Activated T-cell treated with anti-CD3 and anti-CD28 coated beads, Interleukin-2, amount 50 U/mL, for 1 hour (primary cell): ENCODE results near the gene MARK1.
"Not testable (repeated sequence)": the region's sequence is repeated elsewhere in the genome, so short reads cannot be mapped to it uniquely, and the experiment has no call there.

Experiments used
- DNase-seq: peaks from one replicate; pipeline ENCODE4 v3.0.0-alpha.2; 2020

The MARK1 gene

GRCh38 chr1:220631238-220631815 lies 103.4 kb downstream of the MARK1 start:
- DNase-seq = no peak

DNA sequence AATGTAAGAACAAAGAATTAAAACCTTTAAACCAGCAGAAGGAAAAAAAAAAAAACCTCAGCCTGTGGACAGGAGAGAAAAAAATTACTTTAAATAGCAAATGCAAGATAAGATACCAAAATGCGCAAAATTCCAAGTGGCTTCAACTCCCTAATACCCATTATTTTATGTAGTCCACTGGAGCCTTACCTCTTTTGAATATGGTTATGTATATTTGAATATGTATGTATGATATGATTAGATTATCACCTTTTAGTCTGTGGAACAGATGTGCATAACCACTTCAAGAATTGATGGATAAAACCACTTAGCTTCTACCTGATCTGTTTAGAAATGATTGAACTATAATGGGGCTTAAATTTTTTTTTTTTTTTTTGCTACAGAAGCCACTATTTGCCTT lies 109.8 kb downstream of the MARK1 start:
- DNase-seq = no peak

GRCh38 chr1:220642285-220642684 lies 114.3 kb downstream of the MARK1 start:
- DNase-seq = no peak

DNA sequence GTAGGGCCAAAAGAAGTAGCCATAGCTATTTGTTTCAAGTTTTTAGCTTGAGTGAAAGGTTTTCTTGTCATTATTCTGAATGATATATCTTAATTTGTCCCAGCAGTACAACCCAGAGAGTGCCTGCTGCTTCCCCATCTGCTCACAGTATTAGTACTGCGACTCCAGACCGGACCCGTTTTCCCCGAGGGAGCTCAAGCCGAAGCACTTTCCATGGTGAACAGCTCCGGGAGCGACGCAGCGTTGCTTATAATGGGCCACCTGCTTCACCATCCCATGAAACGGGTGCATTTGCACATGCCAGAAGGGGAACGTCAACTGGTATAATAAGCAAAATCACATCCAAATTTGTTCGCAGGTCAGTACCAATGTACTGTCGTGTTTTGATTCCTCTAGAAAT lies 125.1 kb downstream of the MARK1 start:
- DNase-seq = no peak

DNA sequence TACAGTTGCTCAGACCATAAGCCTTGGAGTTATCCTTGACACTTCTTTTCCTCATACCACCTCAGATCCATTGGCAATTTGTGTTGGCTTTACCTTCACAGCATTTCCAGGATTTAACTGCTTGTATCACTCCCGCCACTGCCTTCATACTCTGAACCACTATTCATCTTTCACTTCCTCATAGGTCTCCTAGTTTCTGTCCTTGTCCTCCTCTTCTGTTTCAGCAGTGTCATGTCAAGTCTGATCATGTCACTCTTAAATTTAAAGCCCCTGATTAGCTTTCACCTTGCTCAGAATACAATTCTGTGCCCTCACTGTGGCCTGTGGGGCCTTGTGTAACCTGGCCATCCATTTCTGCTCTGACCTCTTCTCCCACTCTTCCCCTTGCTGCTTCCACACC lies 127.6 kb downstream of the MARK1 start:
- no peak for DNase-seq

GRCh38 chr1:220655961-220656740 lies 128.2 kb downstream of the MARK1 start:
- DNase-seq = no peak

GRCh38 chr1:220666349-220666748 lies 138.4 kb downstream of the MARK1 start:
- no peak for DNase-seq

DNA sequence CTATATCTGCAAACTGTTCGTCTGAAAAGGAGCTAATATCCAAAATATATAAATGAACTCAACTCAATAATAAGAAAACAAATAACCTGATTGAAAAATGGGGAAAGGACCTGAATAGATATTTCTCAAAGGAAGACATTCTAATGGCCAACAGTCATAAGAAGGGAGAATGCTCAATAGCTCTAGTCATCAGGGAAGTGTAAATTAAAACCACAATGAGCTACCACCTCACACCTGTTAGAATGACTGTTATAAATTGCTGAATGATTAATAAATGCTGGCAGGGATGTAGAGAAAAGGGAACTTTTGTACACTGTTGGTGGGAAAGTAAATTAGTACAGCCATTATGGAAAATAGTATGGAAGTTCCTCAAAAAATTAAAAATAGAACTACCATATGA lies 141.1 kb downstream of the MARK1 start:
- no peak for DNase-seq

DNA sequence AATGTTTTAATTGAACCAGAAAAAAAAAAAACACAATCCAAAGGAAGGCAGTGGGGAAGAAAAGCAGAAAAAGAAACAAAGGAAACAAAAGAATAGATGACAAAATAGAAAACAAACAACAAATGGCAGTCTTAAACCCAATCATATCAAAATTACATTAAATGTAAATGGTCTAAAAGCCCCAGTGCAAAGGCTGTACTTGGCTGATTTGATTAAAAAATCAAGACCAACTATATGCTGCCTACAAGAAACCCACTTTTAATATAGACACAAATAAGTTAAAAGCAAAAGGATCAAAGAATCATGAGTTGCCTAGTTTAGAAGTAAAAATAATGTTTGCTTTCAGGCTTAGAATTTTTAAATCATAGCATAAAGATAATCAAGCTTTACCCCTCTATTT lies 142.4 kb downstream of the MARK1 start:
- no peak for DNase-seq

- no peak for DNase-seq
These were observed 146.0 kb downstream of the MARK1 start for GRCh38 chr1:220673921-220674320.

DNA sequence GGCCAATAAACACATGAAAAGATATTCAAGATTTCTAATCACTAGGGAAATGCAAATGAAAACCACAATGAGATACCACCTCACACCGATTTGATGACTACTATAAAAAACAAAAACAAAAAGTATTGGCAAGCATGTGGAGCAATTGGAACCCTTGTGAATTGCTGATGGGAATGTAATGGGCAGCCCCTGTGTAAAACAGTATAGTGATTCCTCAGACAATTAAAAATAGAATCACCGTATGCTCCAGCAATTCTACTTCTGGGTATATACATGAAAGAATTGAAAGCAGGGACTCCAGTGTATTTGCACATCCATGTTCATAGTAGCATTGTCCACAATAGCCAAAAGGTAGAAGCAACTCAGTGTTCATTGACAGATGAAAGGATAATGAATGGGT lies 149.3 kb downstream of the MARK1 start:
- no peak for DNase-seq

DNA sequence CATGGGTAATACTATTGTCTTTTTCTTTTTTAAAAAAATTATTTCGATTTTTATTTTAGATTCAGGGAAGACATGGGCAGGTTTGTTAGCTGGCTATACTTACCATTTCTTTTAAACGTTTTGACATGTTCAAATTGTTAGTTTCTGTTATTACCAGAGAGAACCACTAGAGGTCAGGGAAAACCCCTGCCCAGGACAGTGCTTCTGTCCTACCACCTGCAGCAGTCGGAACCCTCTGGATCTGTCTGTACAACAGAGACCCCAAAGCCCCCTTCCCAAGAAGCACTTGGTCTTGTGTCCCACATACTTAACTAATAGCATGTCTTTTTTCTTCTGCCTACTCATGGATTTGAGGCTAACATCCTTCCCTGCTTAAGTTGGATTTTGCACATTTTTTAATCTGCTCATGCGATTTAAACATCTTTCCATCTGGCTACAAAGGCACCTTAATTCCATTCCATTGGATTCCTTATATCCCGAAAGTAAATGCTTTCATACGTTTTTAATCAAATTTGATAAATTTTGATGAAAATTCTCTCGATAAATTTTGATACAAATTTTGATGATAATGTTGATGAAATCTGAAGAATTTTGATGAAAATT lies 152.2 kb downstream of the MARK1 start:
- no peak for DNase-seq

DNA sequence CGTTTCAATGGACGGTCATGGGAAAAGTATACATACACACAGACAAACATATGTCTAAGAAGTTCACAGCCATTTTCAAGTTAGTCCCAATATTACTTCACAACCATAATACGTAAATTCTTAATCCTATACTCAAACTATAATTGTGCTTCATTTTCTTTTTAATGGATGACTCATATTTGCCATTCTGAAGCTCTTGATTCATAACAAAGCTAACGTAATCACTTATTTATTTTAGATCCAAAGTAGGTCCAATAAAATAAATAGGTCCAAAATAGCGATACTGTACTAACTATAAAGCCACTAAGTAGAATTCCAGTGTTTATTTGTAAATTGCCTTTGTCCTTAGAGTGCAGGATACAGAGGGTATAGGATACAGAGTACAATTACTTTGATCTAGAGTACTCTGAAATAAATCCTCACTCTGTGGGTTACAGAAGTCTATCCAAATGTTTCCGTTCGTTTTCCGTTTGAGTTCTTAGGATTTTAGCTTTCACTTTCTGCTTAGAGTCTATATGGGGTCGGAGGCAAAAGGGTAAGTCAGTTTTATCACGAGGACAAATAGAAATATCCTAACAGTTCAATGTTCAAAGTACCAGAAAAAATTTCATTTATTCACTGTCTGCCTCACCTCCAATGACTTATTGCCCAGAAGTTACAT lies 153.4 kb downstream of the MARK1 start:
- DNase-seq = no peak

- no peak for DNase-seq
These were observed 155.1 kb downstream of the MARK1 start for GRCh38 chr1:220682901-220683576.

GRCh38 chr1:220683716-220684115 lies 155.8 kb downstream of the MARK1 start:
- DNase-seq = not testable (repeated sequence)

DNA sequence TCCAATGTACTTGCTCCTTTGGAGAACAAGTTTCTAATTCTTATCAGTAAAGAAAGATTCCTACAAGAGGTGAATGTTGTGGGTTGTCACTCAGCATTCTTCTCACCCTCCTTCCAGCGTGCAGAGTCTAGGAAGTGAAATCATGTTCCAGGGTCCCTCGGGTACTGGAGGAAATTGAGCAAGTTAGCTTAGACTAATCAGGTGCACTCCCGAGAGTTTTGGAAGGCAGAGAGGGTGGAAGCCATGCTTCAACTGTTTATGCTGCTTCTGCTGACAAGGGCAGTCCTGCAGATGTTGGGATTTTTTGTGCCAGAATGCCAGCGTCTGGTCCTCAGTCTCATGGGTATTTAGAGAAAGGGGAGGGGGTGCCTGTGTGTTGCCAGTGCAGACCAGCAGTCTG lies 157.0 kb downstream of the MARK1 start:
- DNase-seq = no peak

DNA sequence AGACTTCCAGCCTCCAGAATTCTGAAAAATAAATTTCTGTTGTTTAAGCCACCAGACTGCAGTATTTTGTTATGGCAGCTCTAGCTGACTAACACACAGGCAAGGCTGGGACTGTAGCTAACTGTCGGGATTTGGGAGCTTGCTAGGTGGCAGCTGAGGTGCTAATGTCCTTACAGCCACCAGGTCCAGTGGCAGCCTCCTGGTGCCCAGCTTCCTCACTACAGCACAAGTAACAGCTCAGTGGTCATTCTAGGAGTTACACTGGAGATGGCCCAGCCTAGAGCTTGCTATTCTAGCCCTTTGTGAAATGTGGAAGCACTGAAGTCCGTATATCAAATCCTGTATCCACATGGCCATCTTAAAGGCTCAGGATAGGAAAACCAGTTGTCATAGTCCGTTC lies 157.9 kb downstream of the MARK1 start:
- DNase-seq = no peak

GRCh38 chr1:220687809-220688208 lies 159.9 kb downstream of the MARK1 start:
- DNase-seq = no peak

GRCh38 chr1:220689666-220690065 lies 161.7 kb downstream of the MARK1 start:
- no peak for DNase-seq

GRCh38 chr1:220690140-220691052 lies 162.5 kb downstream of the MARK1 start, which contains the start of gene C1orf115:
Gene C1orf115 (plus strand): TSS chr1:220690363. CDS start chr1:220690403, 40 bp downstream.
- DNase-seq = peak; percentile 84

GRCh38 chr1:220691053-220691684 lies 163.2 kb downstream of the MARK1 start:
- DNase-seq = no peak
